AG04450 (cell line): ENCODE measurements around the gene DNM3. TPM values are rescaled to one million over a fixed set of nuclear protein-coding genes. Genes with fewer than 3 reads are reported as not detected.

Experiments used
- CTCF ChIA-PET: fragments of 300-600, 350-600 bp; formaldehyde crosslinking; extraction: SDS; loops from one replicate; lab custom pipeline; 2022; ENCODE audit warnings: antibody characterized with exemption, inconsistent platforms; lab: Charles Lee
- POLR2A ChIA-PET: fragments of 350-600 bp; formaldehyde crosslinking; extraction: SDS; loops from one replicate; lab custom pipeline; 2021; ENCODE audit warnings: antibody characterized with exemption, inconsistent platforms; lab: Yijun Ruan, JAX
- DNase-seq: peaks from one replicate; pipeline ENCODE4 v3.0.0-alpha.2; 2011; ENCODE audit warnings: low read depth, low spot score
- H3K27ac ChIP-seq: one replicate; pipeline ENCODE4 v1.5.1; 2012; ENCODE audit warnings: low read depth, low read length, control low read depth
- H3K27me3 ChIP-seq: one replicate; pipeline ENCODE4 v1.6.0; 2012; ENCODE audit warnings: low read length; ENCODE audit not compliant: control insufficient read depth, insufficient read depth
- H3K4me3 ChIP-seq: 2 replicates; pipeline ENCODE4 v1.5.1; 2011; ENCODE audit warnings: mild to moderate bottlenecking, low read depth, low read length, control low read depth
- H3K9me3 ChIP-seq: 2 replicates; pipeline ENCODE4 v1.5.1; 2012; ENCODE audit warnings: low read length; ENCODE audit not compliant: control insufficient read depth, insufficient read depth
- polyA plus RNA-seq: library from polyadenylated mRNA; depleted of rRNA; stranded (reverse); fragments of >200 nt; gene quantifications from 2 replicates; pipeline ENCODE4 v1.2.3, GENCODE V29; 2011
- TF ChIP-seq, protein P1 (sequence below): IDR thresholded peaks from 2 replicates; pipeline ENCODE4 v1.5.1; 2011; ENCODE audit warnings: low read depth, low read length, control low read depth, inconsistent platforms

DNM3 gene
- polyA plus RNA-seq, 1 experiment = 0.37 TPM

DNA sequence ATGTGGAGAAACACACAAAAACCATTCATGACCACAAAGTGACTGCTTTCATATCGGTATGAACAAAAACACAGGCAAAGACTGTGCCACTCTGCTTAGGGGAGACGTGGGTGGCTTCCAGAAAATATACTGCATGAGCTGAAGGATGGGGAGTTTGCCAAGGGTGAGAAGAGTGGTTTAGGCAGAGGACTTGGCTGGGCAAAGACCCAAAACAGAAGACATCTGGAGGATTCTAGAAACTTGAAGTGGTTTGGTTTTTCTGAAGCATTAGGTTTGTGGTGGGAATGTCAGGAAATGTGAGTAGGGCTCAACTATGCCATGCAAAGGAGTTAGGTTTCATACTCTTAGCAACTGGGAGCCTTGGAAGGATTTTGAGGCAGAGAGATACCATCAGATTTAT is 26.6 kb upstream of the DNM3 start:
- TF ChIP-seq, protein P1, sequence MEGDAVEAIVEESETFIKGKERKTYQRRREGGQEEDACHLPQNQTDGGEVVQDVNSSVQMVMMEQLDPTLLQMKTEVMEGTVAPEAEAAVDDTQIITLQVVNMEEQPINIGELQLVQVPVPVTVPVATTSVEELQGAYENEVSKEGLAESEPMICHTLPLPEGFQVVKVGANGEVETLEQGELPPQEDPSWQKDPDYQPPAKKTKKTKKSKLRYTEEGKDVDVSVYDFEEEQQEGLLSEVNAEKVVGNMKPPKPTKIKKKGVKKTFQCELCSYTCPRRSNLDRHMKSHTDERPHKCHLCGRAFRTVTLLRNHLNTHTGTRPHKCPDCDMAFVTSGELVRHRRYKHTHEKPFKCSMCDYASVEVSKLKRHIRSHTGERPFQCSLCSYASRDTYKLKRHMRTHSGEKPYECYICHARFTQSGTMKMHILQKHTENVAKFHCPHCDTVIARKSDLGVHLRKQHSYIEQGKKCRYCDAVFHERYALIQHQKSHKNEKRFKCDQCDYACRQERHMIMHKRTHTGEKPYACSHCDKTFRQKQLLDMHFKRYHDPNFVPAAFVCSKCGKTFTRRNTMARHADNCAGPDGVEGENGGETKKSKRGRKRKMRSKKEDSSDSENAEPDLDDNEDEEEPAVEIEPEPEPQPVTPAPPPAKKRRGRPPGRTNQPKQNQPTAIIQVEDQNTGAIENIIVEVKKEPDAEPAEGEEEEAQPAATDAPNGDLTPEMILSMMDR = no peak
- peak; percentile 32 for DNase-seq
- CTCF ChIA-PET = interaction anchor here (1.0 to 1.4 kb wide), 2 partner anchors 14 to 171 kb away, joined by 3 read pairs; no protein-coding TSS in a partner anchor
- no peaks in the 10 kb centered on the region for H3K9me3 ChIP-seq
- H3K27me3 ChIP-seq = no peaks in the 10 kb centered on the region
- POLR2A ChIA-PET = no interaction called here
- no peak overlapping the region for H3K27ac ChIP-seq
- no peak overlapping the region for H3K4me3 ChIP-seq

DNA sequence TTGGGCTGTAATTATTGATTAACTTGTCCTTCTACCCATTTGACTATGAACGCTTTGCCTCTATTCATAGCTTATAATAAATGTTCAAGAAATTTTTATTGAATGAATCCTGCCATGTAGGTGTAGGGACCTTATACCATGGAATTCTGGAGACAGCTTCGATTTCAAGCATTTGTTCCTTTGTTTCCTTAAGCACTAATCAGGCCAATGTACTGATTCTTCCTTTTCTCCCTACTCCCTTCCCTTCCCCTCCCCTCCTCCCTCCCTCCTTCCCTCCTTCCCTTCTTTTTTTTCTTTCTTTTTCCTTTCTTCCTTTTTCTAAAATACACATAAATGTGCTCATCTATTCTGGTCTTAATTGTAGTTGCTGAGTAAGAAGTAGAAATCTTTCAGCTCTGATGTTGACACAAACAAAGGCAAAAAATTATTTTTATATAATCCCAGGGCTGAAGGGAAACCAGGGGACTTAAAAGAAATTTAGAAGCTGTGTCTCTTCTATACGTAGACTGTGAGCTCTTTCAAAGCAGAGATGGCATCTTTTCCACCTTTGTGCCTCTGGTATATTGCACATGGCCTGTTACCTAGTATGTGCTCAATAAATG is 24.9 kb upstream of the DNM3 start:
- TF ChIP-seq, protein P1 = no peak
- POLR2A ChIA-PET = no interaction called here
- Histone ChIP-seq H3K27me3 (no peaks in the 10 kb centered on the region), H3K9me3 (no peaks in the 10 kb centered on the region), H3K27ac (no peak overlapping the region), H3K4me3 (no peak overlapping the region)
- CTCF ChIA-PET = interaction anchor here (0.6 to 1.5 kb wide), 6 partner anchors 14 to 172 kb away, joined by 3 to 7 read pairs (median 4); no protein-coding TSS in a partner anchor
- no peak for DNase-seq

DNA sequence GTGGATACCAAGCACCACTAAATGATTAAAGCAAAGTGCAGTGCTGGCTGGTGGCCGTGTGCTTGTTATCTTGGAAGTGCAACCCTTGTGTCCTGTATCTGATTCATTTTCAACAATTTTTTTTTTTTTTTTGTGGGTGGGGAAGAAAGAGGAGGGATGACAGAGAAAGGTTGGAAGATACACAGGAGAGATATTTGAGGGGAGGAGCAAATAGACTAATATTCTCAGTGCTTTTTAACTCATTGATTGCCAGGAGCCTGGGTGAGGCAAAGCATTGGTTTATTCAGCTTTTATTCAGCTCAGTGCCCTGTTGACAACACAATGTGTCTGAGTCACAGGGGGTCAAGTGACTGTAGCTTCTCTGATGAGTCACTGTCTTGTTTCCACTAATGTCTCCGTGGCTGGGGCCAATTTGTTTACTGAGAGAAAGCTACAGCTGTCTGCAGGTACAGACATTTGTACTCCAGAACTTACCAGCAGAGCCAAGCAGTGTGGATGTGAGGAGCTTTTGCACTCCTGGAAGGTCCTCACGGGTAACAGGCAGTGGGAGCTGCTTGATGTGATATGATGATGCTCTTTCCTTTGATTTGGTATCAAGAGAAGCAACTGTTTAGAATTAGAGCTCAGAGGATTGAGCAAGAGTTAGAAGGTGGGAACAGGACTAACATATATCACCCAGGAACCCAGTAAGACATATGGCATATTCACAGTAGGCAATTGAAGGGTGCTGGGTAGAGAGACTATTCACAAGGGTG is 23.6 kb upstream of the DNM3 start:
- peak; percentile 18 for DNase-seq
- no peaks in the 10 kb centered on the region for H3K9me3 ChIP-seq
- ChIA-PET POLR2A (interaction anchor here (0.7 to 1.1 kb wide), 3 partner anchors 16 to 24 kb away, joined by 3 to 6 read pairs (median 5); partner anchors contain the start of gene DNM3), CTCF (interaction anchor here (0.7 to 1.5 kb wide), 4 partner anchors 16 to 164 kb away, joined by 4 to 7 read pairs (median 4); no protein-coding TSS in a partner anchor)
- no peaks in the 10 kb centered on the region for H3K27me3 ChIP-seq
- no peak overlapping the region for H3K27ac ChIP-seq
- TF ChIP-seq, protein P1 = no peak
- no peak overlapping the region for H3K4me3 ChIP-seq

DNA sequence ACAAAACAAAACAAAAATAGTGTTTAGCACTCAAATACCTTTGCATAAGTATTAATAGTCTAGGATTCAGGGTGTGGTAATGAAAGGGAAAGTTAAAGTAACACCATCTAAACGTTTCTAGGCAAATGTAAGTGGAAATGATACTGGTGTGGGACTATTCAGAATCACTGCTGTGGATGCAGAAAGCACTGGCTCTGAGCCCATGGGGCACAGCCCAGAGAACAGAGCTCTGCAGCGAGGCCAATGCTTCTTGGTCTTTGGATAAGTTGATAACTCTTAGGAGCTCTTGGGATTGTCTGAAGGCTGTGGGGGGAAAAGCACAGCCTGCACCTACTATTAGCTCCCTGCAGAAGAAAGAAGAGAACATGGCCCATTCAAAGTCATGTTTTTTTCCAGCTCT is 21.4 kb upstream of the DNM3 start:
- H3K27me3 ChIP-seq = peaks cover 2% of the 10 kb centered on the region

More for the DNA sequence above, 21.4 kb upstream of the DNM3 start:
- POLR2A ChIA-PET = no interaction called here
- DNase-seq = no peak
- CTCF ChIA-PET = interaction anchor here (1.3 kb wide), 1 partner anchor 19 kb away, joined by 3 read pairs; no protein-coding TSS in a partner anchor
- Histone ChIP-seq H3K27ac (no peak overlapping the region), H3K4me3 (no peak overlapping the region), H3K9me3 (no peaks in the 10 kb centered on the region)
- TF ChIP-seq, protein P1 = no peak
